GM19324 (cell line): ENCODE data around the gene CCNB1.
"Not testable (repeated sequence)": the region's sequence is repeated elsewhere in the genome, so short reads cannot be mapped to it uniquely, and the experiment has no call there.

ENCODE experiments used
- ATAC-seq: cut with Tn5 transposase; IDR thresholded peaks from one replicate; pipeline ENCODE4 v1.9.1; 2021; ENCODE audit warnings: mild to moderate bottlenecking, moderate library complexity; ENCODE audit not compliant: unreplicated experiment, low FRiP score

CCNB1 gene

DNA sequence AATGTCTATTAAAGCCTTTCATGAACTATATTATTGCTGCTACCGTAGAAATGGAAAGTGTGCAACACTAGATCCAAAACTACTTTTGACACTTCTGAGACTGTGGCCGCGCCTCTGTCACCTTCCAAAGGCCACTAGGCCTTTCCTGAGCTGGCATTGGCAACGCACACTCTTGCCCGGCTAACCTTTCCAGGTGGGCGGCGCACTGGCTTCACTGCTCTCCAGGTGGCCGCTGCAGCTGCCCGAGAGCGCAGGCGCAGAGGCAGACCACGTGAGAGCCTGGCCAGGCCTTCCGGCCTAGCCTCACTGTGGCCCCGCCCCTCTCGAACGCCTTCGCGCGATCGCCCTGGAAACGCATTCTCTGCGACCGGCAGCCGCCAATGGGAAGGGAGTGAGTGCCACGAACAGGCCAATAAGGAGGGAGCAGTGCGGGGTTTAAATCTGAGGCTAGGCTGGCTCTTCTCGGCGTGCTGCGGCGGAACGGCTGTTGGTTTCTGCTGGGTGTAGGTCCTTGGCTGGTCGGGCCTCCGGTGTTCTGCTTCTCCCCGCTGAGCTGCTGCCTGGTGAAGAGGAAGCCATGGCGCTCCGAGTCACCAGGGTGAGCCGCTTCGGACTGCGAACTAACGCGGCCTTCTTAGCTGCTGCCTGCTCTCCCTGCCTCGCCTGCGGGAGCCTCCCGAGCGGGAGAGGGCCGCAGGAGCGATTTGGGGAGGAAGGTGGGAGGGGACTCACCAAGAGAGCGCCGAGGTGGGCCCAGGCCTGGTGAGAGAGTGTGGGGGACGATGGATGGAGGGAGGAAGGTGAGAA lies at the start of gene CCNB1:
CCNB1 (plus strand) TSS at position 465 of the 807 bp plus-strand sequence; CDS start at position 578, 113 bp downstream.
- ATAC-seq: peak; percentile 100

GRCh38 chr5:69129413-69129812 lies 37.5 kb upstream of the CCNB1 start:
- no peak for ATAC-seq

DNA sequence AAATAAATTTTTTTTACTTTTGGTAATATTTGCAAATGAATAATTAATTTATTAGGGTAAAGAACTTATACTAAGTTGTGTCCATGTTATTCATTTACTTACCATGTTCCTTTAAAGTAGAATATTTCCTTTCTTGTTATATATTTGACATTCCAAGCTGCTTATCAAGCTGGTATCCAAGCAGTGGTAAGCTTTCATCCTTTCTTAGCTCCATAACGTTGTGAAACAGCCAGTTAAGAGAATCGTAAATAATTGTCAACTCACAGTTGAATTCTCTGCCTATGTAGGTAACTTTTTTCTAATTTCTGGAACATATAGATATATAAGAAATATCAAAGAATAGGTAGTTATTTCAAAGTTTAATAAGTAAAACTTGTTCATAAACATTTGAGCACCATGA lies 36.7 kb upstream of the CCNB1 start:
- no peak for ATAC-seq

GRCh38 chr5:69131304-69131703 lies 35.6 kb upstream of the CCNB1 start:
- no peak for ATAC-seq

- ATAC-seq: no peak
These were observed 32.8 kb upstream of the CCNB1 start for GRCh38 chr5:69134126-69134525.

- peak; percentile 83 for ATAC-seq
These were observed 30.7 kb upstream of the CCNB1 start for GRCh38 chr5:69136293-69136692.

DNA sequence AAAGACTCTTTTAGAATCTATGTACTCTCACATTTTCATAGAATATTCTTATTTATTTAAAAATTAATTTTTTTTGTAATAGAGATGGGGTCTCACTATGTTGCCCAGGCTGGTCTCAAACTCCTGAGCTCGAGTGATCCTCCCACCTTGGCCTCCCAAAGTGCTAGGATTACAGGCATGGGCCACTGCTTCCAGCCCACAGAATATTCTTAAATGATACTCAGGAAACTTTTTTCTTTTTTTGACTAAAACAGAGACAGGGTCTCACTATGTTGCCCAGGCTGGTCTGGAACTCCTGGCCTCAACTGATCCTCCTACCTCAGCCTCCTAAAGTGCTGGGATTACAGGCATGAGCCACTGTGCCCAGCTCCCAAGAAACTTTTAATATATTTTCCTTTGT lies 29.7 kb upstream of the CCNB1 start:
- ATAC-seq: not testable (repeated sequence)

GRCh38 chr5:69137807-69138206 lies 29.1 kb upstream of the CCNB1 start:
- ATAC-seq: no peak

GRCh38 chr5:69138766-69139165 lies 28.2 kb upstream of the CCNB1 start:
- no peak for ATAC-seq

DNA sequence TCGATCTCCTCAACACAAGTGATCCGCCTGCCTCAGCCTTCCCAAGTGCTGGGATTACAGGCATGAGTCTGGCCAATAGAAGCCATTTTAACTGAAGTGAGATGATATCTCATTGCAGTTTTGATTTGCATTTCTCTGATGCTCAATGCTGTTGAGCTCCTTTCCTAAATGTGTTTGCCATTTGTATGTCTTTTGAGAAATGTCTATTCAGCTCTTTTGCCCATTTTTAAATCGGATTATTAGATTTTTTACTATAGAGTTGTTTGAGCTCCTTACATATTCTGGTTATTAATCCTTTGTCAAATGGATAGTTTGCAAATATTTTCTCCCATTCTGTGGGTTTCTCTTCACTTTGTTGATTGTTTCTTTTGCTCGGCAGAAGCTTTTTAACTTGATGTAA lies 26.7 kb upstream of the CCNB1 start:
- ATAC-seq: not testable (repeated sequence)

- no peak for ATAC-seq
These were observed 26.1 kb upstream of the CCNB1 start for GRCh38 chr5:69140827-69141226.

GRCh38 chr5:69148576-69148975 lies 18.4 kb upstream of the CCNB1 start:
- ATAC-seq: not testable (repeated sequence)

GRCh38 chr5:69148981-69149675 lies 17.8 kb upstream of the CCNB1 start:
- no peak for ATAC-seq

DNA sequence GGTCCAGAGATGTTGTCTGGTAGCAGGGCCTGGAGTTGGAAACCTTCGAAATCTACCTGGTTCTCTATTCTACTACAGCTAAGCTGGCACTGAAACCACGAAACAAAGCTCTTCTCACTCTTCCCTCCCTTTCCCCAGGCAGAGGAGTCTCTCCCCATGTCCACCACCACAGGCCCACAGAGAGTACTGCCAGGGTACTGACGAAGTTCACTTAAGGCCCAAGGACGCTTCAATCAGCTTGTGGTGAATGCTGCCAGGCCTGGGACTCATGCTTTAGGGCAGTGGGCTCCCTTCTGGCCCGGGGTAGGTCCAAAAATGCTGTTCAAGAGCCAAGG lies 17.3 kb upstream of the CCNB1 start:
- no peak for ATAC-seq

DNA sequence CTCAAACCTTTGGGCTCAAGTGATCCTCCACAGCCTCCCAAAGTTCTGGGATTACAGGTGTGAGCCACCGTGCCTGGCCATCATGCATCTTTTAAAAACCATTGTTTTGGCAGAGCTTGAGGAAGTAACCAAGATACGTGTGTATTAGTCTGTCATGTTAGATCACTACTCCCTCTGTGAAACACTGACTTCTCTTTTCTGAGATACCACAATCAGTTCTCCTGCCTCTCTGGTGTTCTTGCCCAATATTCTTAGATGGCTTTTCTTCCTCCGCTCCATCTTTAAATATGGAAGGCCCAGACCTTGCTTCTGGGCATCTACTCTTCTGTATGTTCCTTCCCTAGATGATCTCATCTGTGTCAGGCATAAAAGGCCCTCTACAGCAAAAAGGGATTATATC lies 14.2 kb upstream of the CCNB1 start:
- no peak for ATAC-seq

GRCh38 chr5:69156456-69156855 lies 10.5 kb upstream of the CCNB1 start:
- ATAC-seq: no peak

- ATAC-seq: no peak
These were observed 8.9 kb upstream of the CCNB1 start for GRCh38 chr5:69158039-69158438.

GRCh38 chr5:69160651-69161050 lies 6.3 kb upstream of the CCNB1 start:
- ATAC-seq: no peak

DNA sequence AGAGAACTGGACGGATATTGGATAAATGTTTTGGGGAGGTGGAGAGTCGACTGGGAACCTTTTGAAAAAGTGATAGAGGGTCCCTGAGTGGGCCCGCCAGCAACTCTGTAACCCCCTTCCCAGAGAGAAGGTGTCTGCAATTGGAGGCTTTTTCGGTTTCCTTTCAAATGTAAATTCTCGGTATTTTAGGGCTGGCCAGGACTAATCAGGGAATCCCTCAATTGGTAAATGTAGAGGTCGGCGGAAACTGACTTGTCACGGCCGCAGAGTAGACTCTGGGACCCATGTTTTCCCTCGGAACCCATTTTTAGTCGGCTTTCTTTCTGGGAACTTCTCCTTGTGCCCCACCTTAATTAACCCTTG lies 524 bp downstream of the CCNB1 start:
- ATAC-seq: no peak

DNA sequence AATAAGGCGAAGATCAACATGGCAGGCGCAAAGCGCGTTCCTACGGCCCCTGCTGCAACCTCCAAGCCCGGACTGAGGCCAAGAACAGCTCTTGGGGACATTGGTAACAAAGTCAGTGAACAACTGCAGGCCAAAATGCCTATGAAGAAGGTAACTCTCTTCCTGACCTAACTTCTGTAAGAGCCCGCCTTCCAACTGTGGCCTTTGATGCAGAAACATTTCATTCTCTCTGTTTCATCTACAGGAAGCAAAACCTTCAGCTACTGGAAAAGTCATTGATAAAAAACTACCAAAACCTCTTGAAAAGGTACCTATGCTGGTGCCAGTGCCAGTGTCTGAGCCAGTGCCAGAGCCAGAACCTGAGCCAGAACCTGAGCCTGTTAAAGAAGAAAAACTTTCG lies 979 bp downstream of the CCNB1 start:
- no peak for ATAC-seq

DNA sequence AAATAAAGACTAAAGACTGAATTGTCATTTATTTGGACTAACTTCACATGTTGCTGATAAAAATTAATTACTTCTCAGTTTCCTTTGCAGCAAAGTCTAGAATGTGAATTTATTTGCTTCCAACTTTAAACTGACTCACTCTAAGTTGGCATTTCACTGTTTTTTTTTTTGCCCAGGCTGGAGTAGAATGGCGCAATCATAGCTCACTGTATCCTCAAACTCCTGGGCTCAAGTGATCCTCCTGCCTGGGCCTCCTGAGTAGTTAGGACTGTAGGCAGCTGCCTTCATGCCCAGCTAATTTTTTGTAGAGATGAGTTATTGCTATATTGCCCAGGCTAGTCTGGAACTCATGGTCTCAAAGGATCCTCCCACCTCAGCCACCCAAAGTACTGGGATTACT lies 3.5 kb downstream of the CCNB1 start:
- no peak for ATAC-seq

- no peak for ATAC-seq
These were observed 4.0 kb downstream of the CCNB1 start for GRCh38 chr5:69170969-69171368.
